Brain pericyte (primary cell): ENCODE data around the gene PTPRN2.
"Not testable (repeated sequence)": the region's sequence is repeated elsewhere in the genome, so short reads cannot be mapped to it uniquely, and the experiment has no call there.

Source experiments
- DNase-seq: peaks from one replicate; pipeline ENCODE4 v3.0.0-alpha.2; 2012; ENCODE audit warnings: low read depth, low spot score

The PTPRN2 gene

DNA sequence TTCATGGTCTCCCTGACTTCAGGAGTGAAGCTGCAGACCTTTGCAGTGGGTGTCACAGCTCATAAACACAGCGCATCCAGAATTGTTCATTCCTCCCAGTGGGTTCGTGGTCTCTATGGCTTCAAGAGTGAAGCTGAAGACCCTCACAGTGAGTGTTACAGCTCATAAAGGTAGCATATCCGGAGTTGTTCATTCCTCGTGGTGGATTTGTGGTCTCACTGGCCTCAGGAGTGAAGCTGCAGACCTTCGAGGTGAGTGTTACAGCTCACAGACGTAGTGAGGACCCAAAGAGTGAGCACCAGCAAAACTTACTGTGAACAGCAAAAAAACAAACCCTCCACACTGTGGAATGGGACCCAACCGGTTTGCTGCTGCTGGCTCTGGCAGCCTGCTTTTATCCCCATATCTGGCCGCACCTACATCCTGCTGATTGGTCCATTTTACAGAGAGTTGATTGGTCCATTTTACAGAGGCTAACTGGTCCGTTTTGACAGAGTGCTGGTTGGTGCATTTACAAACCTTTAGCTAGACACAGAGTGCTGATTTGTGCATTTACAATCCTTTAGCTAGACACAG is 308.8 kb downstream of the PTPRN2 start:
- DNase-seq: no peak

DNA sequence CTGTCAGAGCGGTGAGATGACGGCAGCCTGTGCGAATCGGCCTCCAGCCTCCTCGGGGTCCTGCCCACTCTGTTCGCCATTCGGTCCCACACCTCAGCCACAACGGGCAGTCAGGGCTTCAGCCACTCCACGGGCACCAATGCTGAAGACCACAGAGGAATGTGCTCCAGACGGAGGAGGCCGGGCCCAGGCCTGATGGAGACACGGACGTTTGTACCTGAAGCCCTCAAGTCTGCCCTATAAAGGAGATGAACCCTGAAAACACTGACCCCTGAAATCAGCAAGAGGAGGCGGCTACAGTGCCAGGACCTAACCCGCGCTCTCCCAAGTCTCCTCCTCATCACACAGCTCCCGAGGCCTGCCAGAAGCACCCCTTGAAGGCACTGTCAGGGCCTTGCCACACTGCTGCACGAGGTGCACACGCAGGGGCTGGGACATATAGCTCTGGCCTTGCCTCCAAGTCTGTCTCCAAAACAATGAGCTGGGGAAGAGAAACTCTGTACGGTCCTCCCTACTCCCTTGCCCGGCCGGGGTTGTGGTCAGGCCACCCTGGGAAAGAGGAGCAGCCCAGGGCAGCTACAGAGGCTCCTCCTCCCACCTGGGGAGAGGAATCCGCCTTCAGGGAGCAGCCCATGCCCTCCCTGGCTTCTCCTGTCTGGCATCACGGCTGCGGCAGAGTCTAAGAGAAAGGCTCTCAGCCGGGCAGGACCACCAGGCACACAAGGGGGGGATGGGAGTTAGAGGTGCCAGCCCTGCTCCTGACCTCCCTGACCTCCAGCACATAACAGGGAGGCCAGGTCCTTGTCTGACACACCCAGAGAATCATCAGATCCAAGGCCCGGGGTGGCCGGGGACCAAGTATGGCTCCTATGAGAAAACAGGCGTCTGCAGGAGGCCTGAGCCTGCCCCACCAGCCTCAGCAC is 310.1 kb downstream of the PTPRN2 start:
- DNase-seq: no peak

DNA sequence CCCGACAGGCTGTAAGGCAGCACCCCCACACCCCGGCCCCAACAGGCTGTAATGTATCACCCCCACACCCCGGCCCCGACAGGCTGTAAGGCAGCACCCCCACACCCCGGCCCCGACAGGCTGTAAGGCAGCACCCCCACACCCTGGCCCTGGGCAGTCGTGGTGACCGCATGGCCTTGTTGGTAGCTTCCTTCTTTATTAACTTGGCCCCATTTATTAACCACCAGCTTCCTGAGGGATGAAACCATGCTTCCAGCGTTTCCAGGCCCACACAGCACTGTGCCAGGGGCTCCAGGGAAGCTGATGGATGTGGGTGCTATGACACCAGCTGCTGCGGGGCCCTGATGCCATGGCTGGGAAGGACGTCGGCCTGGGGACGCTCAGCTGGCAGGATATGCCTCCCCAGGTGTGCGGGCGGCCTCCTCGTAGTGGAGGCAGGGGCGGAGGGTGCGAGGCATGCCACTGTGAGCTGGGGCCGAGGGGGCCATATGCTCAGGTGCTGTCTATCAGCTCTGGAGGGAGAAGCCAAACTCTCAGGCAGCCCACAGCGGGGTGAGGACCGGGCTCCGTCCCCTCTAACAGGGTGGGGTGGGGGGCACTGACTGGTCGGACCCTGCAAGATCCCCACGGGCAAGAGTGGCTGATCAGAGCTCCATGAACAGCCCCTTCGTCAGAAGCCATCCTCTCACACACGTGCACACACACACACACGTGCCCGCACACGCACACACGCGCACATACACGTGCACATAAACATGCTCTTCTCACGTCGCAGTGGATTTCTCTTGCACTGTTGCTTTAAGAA is 311.0 kb downstream of the PTPRN2 start:
- DNase-seq: no peak

GRCh38 chr7:158275711-158276413 is 311.8 kb downstream of the PTPRN2 start:
- DNase-seq: no peak

DNA sequence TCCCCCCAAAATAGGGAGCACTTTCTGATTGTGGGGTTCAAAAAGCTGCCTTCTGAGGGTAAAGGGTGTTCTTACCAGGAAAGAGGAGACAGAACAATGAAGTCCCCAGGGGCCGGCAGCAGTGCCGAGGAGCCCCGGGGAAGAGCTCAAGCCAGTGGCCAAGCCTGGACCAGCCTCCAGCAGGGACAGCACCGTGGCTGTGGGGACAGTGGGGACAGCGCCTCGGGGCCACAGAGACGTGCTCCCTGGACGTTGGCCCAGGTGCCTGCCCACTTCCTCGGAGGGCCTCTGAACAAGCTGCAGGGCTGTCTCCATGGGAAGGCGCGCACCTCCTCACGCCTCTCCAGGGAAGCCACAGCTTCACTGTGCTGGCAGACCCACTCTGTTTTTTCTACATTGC is 312.6 kb downstream of the PTPRN2 start:
- DNase-seq: no peak

DNA sequence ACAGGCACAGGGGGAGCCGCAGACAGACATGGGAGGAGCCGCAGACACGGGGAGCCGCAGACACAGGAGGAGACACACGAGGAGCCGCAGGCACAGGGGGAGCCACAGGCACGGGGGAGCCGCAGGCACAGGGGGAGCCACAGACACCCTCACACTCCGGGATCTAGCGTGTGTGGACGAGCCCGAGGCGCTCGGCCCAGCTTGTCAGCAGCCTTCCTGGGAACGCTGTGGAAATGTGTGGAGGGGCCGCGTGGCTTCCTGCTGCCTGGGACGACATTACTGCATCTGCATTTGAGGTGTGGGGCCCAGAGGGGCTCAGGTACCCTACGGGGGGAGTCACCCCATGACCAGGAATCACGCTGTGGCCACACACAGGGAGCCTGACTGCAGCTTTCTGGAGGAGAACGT is 313.2 kb downstream of the PTPRN2 start:
- no peak for DNase-seq

- DNase-seq: not testable (repeated sequence)
These were observed 313.8 kb downstream of the PTPRN2 start for GRCh38 chr7:158273756-158274342.

- DNase-seq: no peak
These were observed 314.4 kb downstream of the PTPRN2 start for GRCh38 chr7:158273138-158273651.

- no peak for DNase-seq
These were observed 315.0 kb downstream of the PTPRN2 start for GRCh38 chr7:158272509-158273137.

DNA sequence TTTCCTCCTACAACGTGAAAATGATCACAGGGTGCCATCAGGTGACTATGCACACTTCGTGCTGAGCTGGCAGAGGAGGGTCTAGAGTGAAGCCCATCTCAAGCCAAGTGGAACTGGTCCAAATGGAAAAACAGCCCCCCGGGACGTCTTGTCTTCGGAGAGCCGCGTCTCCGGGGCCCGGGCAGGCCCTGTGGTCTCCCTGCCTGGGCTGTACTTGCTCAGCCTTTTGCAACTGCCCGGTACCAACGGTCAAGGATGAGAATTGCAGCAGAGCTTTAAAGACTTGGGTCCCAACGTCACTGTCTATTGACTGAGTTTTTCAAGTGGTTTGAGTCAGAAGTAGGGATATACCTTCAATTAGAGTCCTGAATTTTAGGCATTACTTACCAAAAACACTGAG is 315.5 kb downstream of the PTPRN2 start:
- no peak for DNase-seq

- no peak for DNase-seq
These were observed 316.0 kb downstream of the PTPRN2 start for GRCh38 chr7:158271646-158272045.

GRCh38 chr7:158270856-158271413 is 316.7 kb downstream of the PTPRN2 start:
- DNase-seq: no peak

DNA sequence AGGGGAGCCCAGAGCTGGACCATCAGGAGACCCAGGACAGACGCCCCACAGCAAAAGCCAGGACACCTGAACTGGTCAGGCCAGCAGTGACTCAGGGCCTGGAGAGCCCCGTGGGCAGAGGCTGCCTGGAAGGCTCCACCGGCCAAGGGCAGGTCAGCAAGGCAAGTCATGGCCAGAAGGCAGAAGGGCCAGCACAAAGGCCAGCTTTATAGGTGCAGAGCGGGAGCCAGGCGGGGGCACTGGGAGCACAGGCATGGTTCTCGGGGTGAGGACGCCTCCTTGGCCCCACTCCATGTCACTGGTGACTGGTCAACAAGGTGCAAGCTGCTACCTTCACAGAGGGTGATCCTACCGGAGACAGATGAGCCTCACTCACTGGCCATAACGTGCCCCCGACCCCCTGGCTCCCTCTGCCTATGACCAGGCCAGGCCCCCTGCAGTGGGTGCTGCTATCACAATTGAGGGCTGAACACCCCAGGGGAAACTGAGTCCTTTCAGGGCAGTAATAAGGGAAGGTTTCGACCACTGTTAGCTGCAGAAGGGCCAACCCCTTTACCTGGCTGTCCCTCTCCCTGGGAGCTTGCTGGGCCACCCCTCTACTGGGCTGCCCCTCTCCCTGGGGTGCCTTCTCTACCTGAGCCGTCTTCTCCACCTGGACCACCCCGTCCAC is 317.4 kb downstream of the PTPRN2 start:
- no peak for DNase-seq

GRCh38 chr7:158268816-158269535 is 318.6 kb downstream of the PTPRN2 start:
- DNase-seq: no peak

- DNase-seq: no peak
These were observed 319.7 kb downstream of the PTPRN2 start for GRCh38 chr7:158267742-158268435.

DNA sequence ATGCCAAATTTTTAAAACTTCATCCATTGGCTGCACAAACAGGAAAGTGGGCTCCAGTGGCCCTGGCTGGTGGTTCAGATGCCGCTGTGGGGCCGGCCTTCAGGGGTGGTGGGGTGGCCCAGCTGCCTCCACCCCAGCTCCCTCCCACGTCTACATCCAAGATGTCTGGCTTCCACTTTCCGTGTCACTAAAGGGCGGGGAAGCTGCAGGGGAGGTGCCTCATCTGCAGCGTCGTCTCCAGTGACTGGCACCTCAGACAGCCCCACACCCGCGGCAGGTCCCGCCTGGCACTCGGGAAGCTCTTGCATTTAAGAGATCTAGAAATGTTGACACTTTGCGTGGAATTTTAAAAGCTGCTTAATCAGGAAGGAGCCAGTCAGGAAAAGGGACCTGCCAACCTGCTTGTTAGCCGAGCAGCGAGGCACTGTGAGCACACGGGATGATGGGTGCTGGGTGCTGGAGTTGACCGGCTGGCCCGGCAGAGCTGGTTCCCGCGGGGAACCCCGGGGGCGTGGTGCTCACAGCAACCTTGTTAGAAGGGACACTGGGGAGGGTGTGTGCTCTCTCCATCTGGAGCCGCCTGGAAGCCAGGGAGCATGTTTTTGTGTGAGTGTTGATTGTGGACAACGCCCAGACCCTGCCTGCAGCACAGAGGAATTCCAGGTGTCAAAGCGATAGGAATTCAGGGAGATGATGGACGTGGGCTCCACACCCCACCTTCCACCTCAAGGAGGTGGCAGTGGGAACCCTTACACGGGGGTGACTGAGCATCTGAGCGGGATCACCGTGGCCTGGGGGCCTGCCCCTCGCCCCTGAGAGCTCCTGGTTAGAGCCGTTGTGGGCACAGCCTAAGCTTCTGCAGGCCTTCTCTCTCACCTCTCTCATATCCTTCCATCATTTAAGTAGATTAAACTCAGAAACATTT is 320.5 kb downstream of the PTPRN2 start:
- DNase-seq: no peak

DNA sequence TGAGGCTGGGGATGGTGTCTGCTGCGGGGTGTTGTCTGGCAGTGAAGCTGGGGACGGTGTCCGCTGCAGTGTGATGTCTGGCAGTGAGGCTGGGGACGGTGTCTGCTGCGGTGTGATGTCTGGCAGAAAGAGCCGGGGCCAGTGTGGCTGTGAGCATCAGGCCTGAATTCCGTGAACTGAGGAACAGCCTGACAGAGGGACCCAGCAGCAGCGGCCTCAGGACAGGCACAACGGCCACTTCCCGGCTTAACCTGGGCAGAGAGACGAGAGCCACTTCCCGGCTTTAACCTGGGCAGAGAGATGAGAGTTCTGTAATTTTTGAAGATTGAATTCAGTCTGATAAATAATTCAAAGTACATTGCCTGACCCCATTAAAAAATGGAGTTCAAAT is 321.2 kb downstream of the PTPRN2 start:
- no peak for DNase-seq

GRCh38 chr7:158265743-158266080 is 321.9 kb downstream of the PTPRN2 start:
- no peak for DNase-seq
